Adrenal gland (tissue), 5 donors: ENCODE data around the gene STARD3NL.

ENCODE experiments used
- CTCF ChIP-seq, 6 experiments: fragments of 450-650 bp in 4 of 6; fragments of 200-600 bp in 2 of 6; sonication (generic) in 1 of 6; IDR thresholded peaks; 1 replicate in 5 of 6; 2 replicates in 1 of 6; pipeline versions ENCODE4 v1.5.1 to v1.8.0; 2016 to 2021; ENCODE audit warnings: antibody characterized with exemption in 6 of 6, mild to moderate bottlenecking in 2 of 6, moderate library complexity in 1 of 6
- POLR2A ChIP-seq, 2 donors: fragments of 450-650 bp; IDR thresholded peaks; one replicate each; pipeline ENCODE4 v1.6.1; 2017; ENCODE audit warnings: antibody characterized with exemption in 2 of 2, mild to moderate bottlenecking in 2 of 2, moderate library complexity in 1 of 2
- donor health status: DM: no; HTN: no; CAD: no.

- TF ChIP-seq CTCF (IDR thresholded peaks at IDR 0.05) = no peak
- no peak for TF ChIP-seq POLR2A (IDR thresholded peaks at IDR 0.05)
Observed at GRCh38 chr7:38244516-38244915, 66.5 kb downstream of the STARD3NL start.
